Endodermal cell (in vitro differentiated cells): ENCODE data around the gene NEIL3. TPM values are rescaled to one million over a fixed set of nuclear protein-coding genes. Genes with fewer than 3 reads are reported as not detected.

Source experiments
- DNase-seq: peaks from one replicate; pipeline ENCODE4 v3.0.0-alpha.2; 2017
- H3K27ac ChIP-seq: 2 replicates; pipeline ENCODE4 v1.5.1; 2013; ENCODE audit warnings: mild to moderate bottlenecking, low read depth, low read length, moderate library complexity
- H3K27me3 ChIP-seq: 2 replicates; pipeline ENCODE4 v1.6.1; 2013; ENCODE audit warnings: mild to moderate bottlenecking, low read length, moderate library complexity; ENCODE audit not compliant: insufficient read depth, control insufficient read depth, poor library complexity, severe bottlenecking
- H3K36me3 ChIP-seq: 2 replicates; pipeline ENCODE4 v1.7.0; 2013; ENCODE audit warnings: mild to moderate bottlenecking, low read length, moderate library complexity; ENCODE audit not compliant: control insufficient read depth, insufficient read depth
- H3K4me1 ChIP-seq: one replicate; pipeline ENCODE4 v1.7.0; 2013; ENCODE audit warnings: low read length; ENCODE audit not compliant: control insufficient read depth, insufficient read depth
- H3K4me3 ChIP-seq: 2 replicates; pipeline ENCODE4 v1.5.1; 2013; ENCODE audit warnings: mild to moderate bottlenecking, low read length, moderate library complexity
- H3K9ac ChIP-seq: 2 replicates; pipeline ENCODE4 v1.6.1; 2013; ENCODE audit warnings: mild to moderate bottlenecking, low read length, moderate library complexity; ENCODE audit not compliant: poor library complexity, severe bottlenecking; ENCODE audit errors: extremely low read depth
- H3K9me3 ChIP-seq: 2 replicates; pipeline ENCODE4 v1.6.1; 2013; ENCODE audit warnings: mild to moderate bottlenecking, low read length, moderate library complexity; ENCODE audit not compliant: control insufficient read depth
- H3K27ac Mint-ChIP-seq: 2 replicates; pipeline ENCODE4 v1.8.0; 2020; ENCODE audit warnings: mixed read lengths
- H3K27me3 Mint-ChIP-seq: 2 replicates; pipeline ENCODE4 v1.8.0; 2021; ENCODE audit warnings: mild to moderate bottlenecking, mixed read lengths; ENCODE audit not compliant: insufficient read depth
- H3K36me3 Mint-ChIP-seq: 2 replicates; pipeline ENCODE4 v1.8.0; 2020; ENCODE audit warnings: low read depth, mixed read lengths
- H3K4me1 Mint-ChIP-seq: 2 replicates; pipeline ENCODE4 v1.8.0; 2020; ENCODE audit warnings: mixed read lengths
- H3K4me3 Mint-ChIP-seq: 2 replicates; pipeline ENCODE4 v1.8.0; 2020; ENCODE audit warnings: mild to moderate bottlenecking, moderate library complexity, mixed read lengths
- H3K9me3 Mint-ChIP-seq: 2 replicates; pipeline ENCODE4 v1.8.0; 2020; ENCODE audit warnings: mild to moderate bottlenecking, mixed read lengths
- WGBS, 2 experiments: methylation state at CpG; one replicate each; pipeline versions ENCODE4 v1.1.5 to v1.1.7; 2013; ENCODE audit warnings: missing lambda C conversion rate in 2 of 2, mixed read lengths in 1 of 2; ENCODE audit not compliant: insufficient coverage in 1 of 2, insufficient read length in 1 of 2; 5-methylcytosine and 5-hydroxymethylcytosine counted together
- total RNA-seq, 2 donors: library from RNA; stranded (reverse); fragmentation: NEBNext Ultra II Directional in 1 of 2; extraction: Animal tissue kit (Norgen Biotek cat#: 25700) in 1 of 2; gene quantifications; 2 replicates in 1 of 2; 3 replicates in 1 of 2; pipeline ENCODE4 v1.2.1, GENCODE V29; 2021
- TF ChIP-seq, protein P1 (sequence below): fragments of 200-600 bp; sonication (generic); conservative IDR thresholded peaks from 2 replicates; pipeline ENCODE4 v1.5.0; 2021; ENCODE audit warnings: antibody characterized with exemption, mild to moderate bottlenecking

Gene NEIL3
- total RNA-seq, 2 donors from 2014 or later, result 9.1 to 15.1 TPM

DNA sequence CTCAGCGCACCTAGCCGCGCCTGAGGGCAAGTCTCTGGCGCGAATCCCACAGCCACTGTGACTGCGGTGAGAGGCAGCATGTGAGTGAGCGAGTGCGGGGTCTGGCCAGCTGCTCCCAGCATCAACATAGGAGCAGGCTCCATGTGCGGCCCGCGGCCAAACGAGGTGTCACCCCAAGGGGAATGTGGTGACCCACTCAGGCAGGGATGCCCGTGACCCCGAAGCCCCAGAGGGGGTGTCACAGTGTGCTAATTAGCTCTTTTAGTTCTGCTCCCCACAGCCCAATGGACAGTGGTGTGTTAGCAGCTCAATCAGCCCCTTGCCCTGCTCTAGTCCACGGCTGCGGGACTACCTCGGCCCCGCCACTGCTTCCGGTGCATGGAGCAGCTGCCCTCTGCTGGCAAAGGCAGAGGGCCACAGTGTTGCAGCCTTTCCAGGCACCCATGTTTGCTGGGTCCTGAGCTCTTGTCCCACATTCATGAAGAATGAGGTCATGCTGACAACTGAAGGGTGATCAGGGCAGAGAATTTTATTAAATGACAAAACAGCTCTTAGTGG is 71.1 kb downstream of the NEIL3 start:
- WGBS, 2 experiments, result 96 to 99% methylated on average over 16 to 19 of the region's 19 CpGs
- peaks cover 6% of the 10 kb centered on the region for H3K9me3 Mint-ChIP-seq
- TF ChIP-seq, protein P1, sequence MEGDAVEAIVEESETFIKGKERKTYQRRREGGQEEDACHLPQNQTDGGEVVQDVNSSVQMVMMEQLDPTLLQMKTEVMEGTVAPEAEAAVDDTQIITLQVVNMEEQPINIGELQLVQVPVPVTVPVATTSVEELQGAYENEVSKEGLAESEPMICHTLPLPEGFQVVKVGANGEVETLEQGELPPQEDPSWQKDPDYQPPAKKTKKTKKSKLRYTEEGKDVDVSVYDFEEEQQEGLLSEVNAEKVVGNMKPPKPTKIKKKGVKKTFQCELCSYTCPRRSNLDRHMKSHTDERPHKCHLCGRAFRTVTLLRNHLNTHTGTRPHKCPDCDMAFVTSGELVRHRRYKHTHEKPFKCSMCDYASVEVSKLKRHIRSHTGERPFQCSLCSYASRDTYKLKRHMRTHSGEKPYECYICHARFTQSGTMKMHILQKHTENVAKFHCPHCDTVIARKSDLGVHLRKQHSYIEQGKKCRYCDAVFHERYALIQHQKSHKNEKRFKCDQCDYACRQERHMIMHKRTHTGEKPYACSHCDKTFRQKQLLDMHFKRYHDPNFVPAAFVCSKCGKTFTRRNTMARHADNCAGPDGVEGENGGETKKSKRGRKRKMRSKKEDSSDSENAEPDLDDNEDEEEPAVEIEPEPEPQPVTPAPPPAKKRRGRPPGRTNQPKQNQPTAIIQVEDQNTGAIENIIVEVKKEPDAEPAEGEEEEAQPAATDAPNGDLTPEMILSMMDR, result peak; percentile 76
- no peaks in the 10 kb centered on the region for H3K27me3 Mint-ChIP-seq
- no peak overlapping the region for H3K27ac ChIP-seq
- peak overlapping the region; percentile 22 for H3K27ac Mint-ChIP-seq
- no peak overlapping the region for H3K9ac ChIP-seq
- no peaks in the 10 kb centered on the region for H3K36me3 Mint-ChIP-seq
- no peaks in the 10 kb centered on the region for H3K4me1 ChIP-seq
- H3K4me3 Mint-ChIP-seq, result no peak overlapping the region
- no peaks in the 10 kb centered on the region for H3K9me3 ChIP-seq
- no peaks in the 10 kb centered on the region for H3K36me3 ChIP-seq
- H3K4me1 Mint-ChIP-seq, result peaks cover 4% of the 10 kb centered on the region
- peak; percentile 95 for DNase-seq
- no peak overlapping the region for H3K4me3 ChIP-seq
- no peaks in the 10 kb centered on the region for H3K27me3 ChIP-seq

DNA sequence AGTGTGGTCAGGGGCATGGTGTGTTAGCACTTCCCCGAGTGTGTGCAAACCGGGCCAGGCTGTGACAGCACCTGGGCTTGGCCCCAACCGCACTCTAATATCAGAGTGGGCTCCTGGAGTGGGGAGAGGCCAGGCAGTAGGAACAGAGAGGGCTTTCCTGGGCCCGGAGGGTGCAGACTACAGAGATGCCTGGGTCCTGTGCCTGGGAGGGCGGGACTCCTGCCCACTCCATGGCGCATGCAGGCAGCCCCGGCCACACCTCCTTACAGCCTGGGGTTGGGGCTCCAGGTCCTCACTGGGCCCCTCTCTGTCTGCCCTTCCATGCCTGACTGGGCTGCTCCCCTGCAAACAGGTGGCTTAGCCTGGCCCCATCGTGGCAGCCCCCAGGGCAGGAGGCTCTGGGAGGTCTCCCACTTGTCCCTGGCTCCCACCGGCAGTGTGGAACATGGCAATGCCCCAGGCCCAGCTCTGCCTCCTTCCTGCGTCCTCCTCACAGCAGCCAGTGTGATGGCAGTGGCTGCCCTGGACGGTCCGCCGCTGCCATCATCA is 72.2 kb downstream of the NEIL3 start:
- H3K27me3 Mint-ChIP-seq, result no peaks in the 10 kb centered on the region
- H3K27ac ChIP-seq, result no peak overlapping the region
- H3K4me3 Mint-ChIP-seq, result no peak overlapping the region
- WGBS, 2 experiments, result 91 to 97% methylated on average over 5 to 13 of the region's 13 CpGs
- H3K9ac ChIP-seq, result no peak overlapping the region
- no peaks in the 10 kb centered on the region for H3K9me3 ChIP-seq
- no peak for DNase-seq
- TF ChIP-seq, protein P1, result no peak
- no peak overlapping the region for H3K27ac Mint-ChIP-seq
- H3K36me3 Mint-ChIP-seq, result no peaks in the 10 kb centered on the region
- peaks cover 6% of the 10 kb centered on the region for H3K9me3 Mint-ChIP-seq
- H3K36me3 ChIP-seq, result no peaks in the 10 kb centered on the region
- H3K4me1 Mint-ChIP-seq, result no peaks in the 10 kb centered on the region
- no peaks in the 10 kb centered on the region for H3K4me1 ChIP-seq
- H3K4me3 ChIP-seq, result no peak overlapping the region
- H3K27me3 ChIP-seq, result no peaks in the 10 kb centered on the region

DNA sequence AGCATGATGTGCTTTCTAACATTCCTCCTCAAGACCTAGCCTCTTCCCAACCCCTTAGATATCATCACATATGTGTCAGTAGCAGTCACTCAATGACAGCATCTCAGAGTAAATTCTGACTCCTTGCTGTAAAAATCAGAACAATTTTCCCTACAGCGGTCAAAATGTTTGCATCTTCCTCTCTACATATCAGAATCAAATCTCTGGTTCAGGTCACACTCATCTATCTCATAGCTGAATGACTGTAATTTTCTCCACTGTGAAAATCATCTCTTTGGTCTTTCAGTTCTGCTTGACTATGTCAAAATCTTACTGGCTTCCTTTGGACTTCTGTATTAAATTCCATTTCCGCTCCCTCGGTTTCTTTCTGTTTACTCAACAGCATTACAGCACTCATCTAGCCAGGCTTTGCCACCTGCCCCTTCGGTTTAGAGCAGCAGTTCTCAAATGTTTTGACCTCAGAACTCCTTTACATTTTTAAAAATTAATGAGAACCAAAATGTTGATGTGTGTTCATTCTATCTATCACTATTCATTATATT is 75.3 kb downstream of the NEIL3 start:
- no peaks in the 10 kb centered on the region for H3K36me3 Mint-ChIP-seq
- Histone ChIP-seq H3K27me3 (no peaks in the 10 kb centered on the region), H3K4me1 (no peaks in the 10 kb centered on the region), H3K9ac (no peak overlapping the region), H3K27ac (no peak overlapping the region), H3K9me3 (no peaks in the 10 kb centered on the region), H3K36me3 (no peaks in the 10 kb centered on the region), H3K4me3 (no peak overlapping the region)
- no peaks in the 10 kb centered on the region for H3K4me1 Mint-ChIP-seq
- no peak overlapping the region for H3K27ac Mint-ChIP-seq
- no peaks in the 10 kb centered on the region for H3K27me3 Mint-ChIP-seq
- H3K4me3 Mint-ChIP-seq, result no peak overlapping the region
- no peak for DNase-seq
- H3K9me3 Mint-ChIP-seq, result peaks cover 6% of the 10 kb centered on the region
- TF ChIP-seq, protein P1, result no peak
- WGBS, 2 experiments, result 89 to 100% methylated on average over 1 to 4 of the region's 4 CpGs
